Kidney epithelial cell (primary cell): ENCODE data around the gene APOL4. TPM values are rescaled to one million over a fixed set of nuclear protein-coding genes. Genes with fewer than 3 reads are reported as not detected.
"Not testable (repeated sequence)": the region's sequence is repeated elsewhere in the genome, so short reads cannot be mapped to it uniquely, and the experiment has no call there.

Experiments
- DNase-seq: peaks from one replicate; pipeline ENCODE4 v3.0.0-alpha.2; 2010; ENCODE audit warnings: low read depth
- H3K27me3 ChIP-seq: 2 replicates; pipeline ENCODE4 v1.6.0; 2011; ENCODE audit warnings: low read length; ENCODE audit not compliant: control insufficient read depth, insufficient read depth
- H3K36me3 ChIP-seq: 2 replicates; pipeline ENCODE4 v1.5.1; 2011; ENCODE audit warnings: low read length; ENCODE audit not compliant: control insufficient read depth, insufficient read depth
- H3K4me3 ChIP-seq: 2 replicates; pipeline ENCODE4 v1.5.1; 2011; ENCODE audit warnings: low read depth, mild to moderate bottlenecking, control low read depth, low read length
- total RNA-seq: library from RNA; depleted of rRNA; stranded (reverse); fragments of >200 nt; gene quantifications from 2 replicates; pipeline ENCODE4 v1.2.3, GENCODE V29; 2015
- TF ChIP-seq, protein P1 (sequence below): IDR thresholded peaks from 2 replicates; pipeline ENCODE4 v1.5.1; 2011; ENCODE audit warnings: mild to moderate bottlenecking, moderate library complexity, low read length, control low read depth, inconsistent platforms; ENCODE audit not compliant: insufficient read depth, poor library complexity, severe bottlenecking

APOL4 gene, protein sequence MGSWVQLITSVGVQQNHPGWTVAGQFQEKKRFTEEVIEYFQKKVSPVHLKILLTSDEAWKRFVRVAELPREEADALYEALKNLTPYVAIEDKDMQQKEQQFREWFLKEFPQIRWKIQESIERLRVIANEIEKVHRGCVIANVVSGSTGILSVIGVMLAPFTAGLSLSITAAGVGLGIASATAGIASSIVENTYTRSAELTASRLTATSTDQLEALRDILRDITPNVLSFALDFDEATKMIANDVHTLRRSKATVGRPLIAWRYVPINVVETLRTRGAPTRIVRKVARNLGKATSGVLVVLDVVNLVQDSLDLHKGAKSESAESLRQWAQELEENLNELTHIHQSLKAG
- not detected in 2 replicates for total RNA-seq

GRCh38 chr22:36201630-36202319, at the start of gene APOL4:
Gene APOL4 (minus strand): TSS chr22:36201809. CDS start chr22:36201734, 75 bp downstream.
- H3K4me3 ChIP-seq = no peak within 1 kb of the TSS
- peaks cover 4% of the 10 kb centered on the region for H3K27me3 ChIP-seq
- no peaks in the 10 kb centered on the region for H3K36me3 ChIP-seq
- TF ChIP-seq, protein P1, sequence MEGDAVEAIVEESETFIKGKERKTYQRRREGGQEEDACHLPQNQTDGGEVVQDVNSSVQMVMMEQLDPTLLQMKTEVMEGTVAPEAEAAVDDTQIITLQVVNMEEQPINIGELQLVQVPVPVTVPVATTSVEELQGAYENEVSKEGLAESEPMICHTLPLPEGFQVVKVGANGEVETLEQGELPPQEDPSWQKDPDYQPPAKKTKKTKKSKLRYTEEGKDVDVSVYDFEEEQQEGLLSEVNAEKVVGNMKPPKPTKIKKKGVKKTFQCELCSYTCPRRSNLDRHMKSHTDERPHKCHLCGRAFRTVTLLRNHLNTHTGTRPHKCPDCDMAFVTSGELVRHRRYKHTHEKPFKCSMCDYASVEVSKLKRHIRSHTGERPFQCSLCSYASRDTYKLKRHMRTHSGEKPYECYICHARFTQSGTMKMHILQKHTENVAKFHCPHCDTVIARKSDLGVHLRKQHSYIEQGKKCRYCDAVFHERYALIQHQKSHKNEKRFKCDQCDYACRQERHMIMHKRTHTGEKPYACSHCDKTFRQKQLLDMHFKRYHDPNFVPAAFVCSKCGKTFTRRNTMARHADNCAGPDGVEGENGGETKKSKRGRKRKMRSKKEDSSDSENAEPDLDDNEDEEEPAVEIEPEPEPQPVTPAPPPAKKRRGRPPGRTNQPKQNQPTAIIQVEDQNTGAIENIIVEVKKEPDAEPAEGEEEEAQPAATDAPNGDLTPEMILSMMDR = no peak
- no peak for DNase-seq

DNA sequence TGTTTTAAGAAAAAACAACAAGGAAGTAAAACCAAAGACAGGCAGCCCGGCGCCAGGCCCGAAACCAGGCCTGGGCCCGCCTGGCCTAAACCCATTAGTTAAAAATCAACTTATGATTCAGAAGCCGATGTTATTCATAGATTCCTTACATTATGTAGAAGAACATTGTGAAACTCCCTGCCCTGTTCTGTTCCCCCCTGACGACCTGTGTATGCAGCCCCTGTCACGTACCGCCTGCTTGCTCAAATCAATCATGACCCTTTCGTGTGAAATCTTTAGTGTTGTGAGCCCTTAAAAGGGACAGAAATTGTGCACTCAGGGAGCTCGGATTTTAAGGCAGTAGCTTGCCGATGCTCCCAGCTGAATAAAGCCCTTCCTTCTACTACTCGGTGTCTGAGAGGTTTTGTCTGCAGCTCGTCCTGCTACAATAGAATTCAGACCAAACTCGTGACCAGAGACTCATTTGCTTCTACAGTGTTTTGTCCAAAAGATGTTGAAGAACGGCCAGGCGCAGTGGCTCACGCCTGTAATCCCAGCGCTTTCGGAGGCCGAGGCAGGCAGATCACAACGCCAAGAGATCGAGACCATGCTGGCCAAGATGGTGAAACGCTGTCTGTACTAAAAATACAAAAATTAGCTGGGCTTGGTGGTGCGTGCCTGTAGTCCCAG, 48.8 kb upstream of the APOL4 start:
- not testable (repeated sequence) for H3K27me3 ChIP-seq, H3K36me3 ChIP-seq, DNase-seq, H3K4me3 ChIP-seq

GRCh38 chr22:36249160-36249559, 47.6 kb upstream of the APOL4 start:
- Histone ChIP-seq H3K36me3 (no peaks in the 10 kb centered on the region), H3K27me3 (no peaks in the 10 kb centered on the region), H3K4me3 (no peak overlapping the region)
- TF ChIP-seq, protein P1 = no peak
- DNase-seq = no peak

DNA sequence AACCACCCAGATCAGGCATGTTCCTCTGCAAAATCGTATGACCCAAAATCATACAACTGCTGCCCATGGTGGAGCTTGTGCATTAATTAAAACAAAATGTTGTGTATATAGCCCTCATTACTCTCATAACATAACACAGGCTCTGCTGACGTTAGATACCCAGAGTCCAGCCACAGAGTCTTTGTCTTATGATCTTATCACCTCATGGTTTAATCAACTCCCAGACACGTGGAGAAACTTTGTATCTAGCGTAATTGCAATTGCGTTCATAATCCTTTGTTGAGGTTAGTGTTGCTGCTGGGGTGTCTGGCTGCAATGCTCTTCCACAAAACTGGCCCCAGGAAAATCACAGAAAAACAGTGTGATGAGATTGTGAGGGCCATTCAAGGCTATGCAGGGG, 46.3 kb upstream of the APOL4 start:
- DNase-seq = no peak

DNA sequence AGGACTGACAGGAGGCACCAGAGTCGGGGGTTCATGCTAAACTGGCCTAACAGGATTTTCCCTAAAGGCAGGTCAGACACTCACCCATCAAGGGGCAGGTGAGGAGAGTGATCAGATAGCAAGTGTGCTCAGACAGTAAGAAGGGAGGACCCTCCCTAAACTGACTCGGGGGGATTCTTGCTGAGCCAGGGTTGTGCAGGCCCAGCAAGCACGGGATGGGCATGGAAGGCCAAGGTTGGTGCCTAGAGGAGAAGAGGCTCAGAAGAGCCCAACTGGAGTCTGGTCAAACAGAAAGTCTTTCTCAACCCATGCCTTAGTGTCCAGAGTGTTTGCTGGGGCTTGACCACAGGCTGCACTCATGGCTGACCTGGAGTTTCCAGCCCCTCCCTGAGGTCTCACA, 45.1 kb upstream of the APOL4 start:
- TF ChIP-seq, protein P1 = no peak
- no peak overlapping the region for H3K4me3 ChIP-seq
- no peak for DNase-seq
- H3K27me3 ChIP-seq = no peaks in the 10 kb centered on the region
- no peaks in the 10 kb centered on the region for H3K36me3 ChIP-seq

More for the DNA sequence above, 46.3 kb upstream of the APOL4 start:
- TF ChIP-seq, protein P1 = no peak
- Histone ChIP-seq H3K27me3 (no peaks in the 10 kb centered on the region), H3K36me3 (no peaks in the 10 kb centered on the region), H3K4me3 (no peak overlapping the region)

GRCh38 chr22:36245805-36246356, 44.3 kb upstream of the APOL4 start:
- no peak for DNase-seq
- H3K27me3 ChIP-seq = no peaks in the 10 kb centered on the region
- no peaks in the 10 kb centered on the region for H3K36me3 ChIP-seq
- TF ChIP-seq, protein P1 = no peak
- no peak overlapping the region for H3K4me3 ChIP-seq
